GM12874 (cell line): ENCODE data around the gene C13orf46.

Experiments
- CTCF ChIP-seq: IDR thresholded peaks from 2 replicates; pipeline ENCODE4 v1.5.1; 2011; ENCODE audit warnings: low read depth, mild to moderate bottlenecking, control low read depth, low read length, moderate library complexity; ENCODE audit not compliant: insufficient read depth

C13orf46 gene

GRCh38 chr13:113995051-113995601, 21.2 kb upstream of the C13orf46 start:
- no peak for TF ChIP-seq CTCF

- TF ChIP-seq CTCF, result no peak
Measured at GRCh38 chr13:113992276-113993005, 18.6 kb upstream of the C13orf46 start.

- TF ChIP-seq CTCF, result no peak
Measured at GRCh38 chr13:113991676-113992179, 17.9 kb upstream of the C13orf46 start.

- TF ChIP-seq CTCF, result no peak
Measured at GRCh38 chr13:113991191-113991669, 17.4 kb upstream of the C13orf46 start.

GRCh38 chr13:113990321-113990837, 16.5 kb upstream of the C13orf46 start:
- no peak for TF ChIP-seq CTCF

GRCh38 chr13:113989585-113990300, 15.9 kb upstream of the C13orf46 start:
- no peak for TF ChIP-seq CTCF

- TF ChIP-seq CTCF, result no peak
Measured at GRCh38 chr13:113982296-113982661, 8.4 kb upstream of the C13orf46 start.
